Midbrain (tissue), 1 donor: Measurements from ENCODE around the gene SCN3A.

Experiments used
- DNase-seq: peaks from one replicate; lab custom pipeline; 2025; lab: John Stamatoyannopoulos, UW

The SCN3A gene

GRCh38 chr2:165203689-165204559 is at the start of gene SCN3A:
SCN3A (minus strand) TSS chr2:165204050; CDS start chr2:165176394, 27,656 bp downstream.
- DNase-seq: peak; percentile 41

GRCh38 chr2:165253178-165253577 is 49.3 kb upstream of the SCN3A start:
- no peak for DNase-seq

GRCh38 chr2:165251366-165251765 is 47.5 kb upstream of the SCN3A start:
- no peak for DNase-seq

GRCh38 chr2:165248238-165248637 is 44.4 kb upstream of the SCN3A start:
- DNase-seq: no peak

- no peak for DNase-seq
Observed at GRCh38 chr2:165245081-165245793, 41.4 kb upstream of the SCN3A start.

- no peak for DNase-seq
Observed at GRCh38 chr2:165240916-165241315, 37.1 kb upstream of the SCN3A start.

- DNase-seq: no peak
Observed at GRCh38 chr2:165239856-165240515, 36.1 kb upstream of the SCN3A start.

- peak; percentile 64 for DNase-seq
Observed at GRCh38 chr2:165239230-165239629, 35.4 kb upstream of the SCN3A start, which contains the start of gene SCN2A. SCN2A (plus strand) TSS chr2:165239414; CDS start chr2:165295824, 56,410 bp downstream.

GRCh38 chr2:165238295-165238694 is 34.4 kb upstream of the SCN3A start:
- DNase-seq: no peak

- DNase-seq: no peak
Observed at GRCh38 chr2:165237056-165237455, 33.2 kb upstream of the SCN3A start.

- no peak for DNase-seq
Observed at GRCh38 chr2:165227571-165227970, 23.7 kb upstream of the SCN3A start.

- no peak for DNase-seq
Observed at GRCh38 chr2:165224941-165225340, 21.1 kb upstream of the SCN3A start.

- no peak for DNase-seq
Observed at GRCh38 chr2:165219481-165219880, 15.6 kb upstream of the SCN3A start.

- DNase-seq: no peak
Observed at GRCh38 chr2:165214093-165214492, 10.2 kb upstream of the SCN3A start.

- DNase-seq: no peak
Observed at GRCh38 chr2:165208094-165208493, 4.2 kb upstream of the SCN3A start.

GRCh38 chr2:165205865-165206264 is 2.0 kb upstream of the SCN3A start:
- DNase-seq: no peak

- no peak for DNase-seq
Observed at GRCh38 chr2:165202239-165202638, 1.6 kb downstream of the SCN3A start.

- DNase-seq: no peak
Observed at GRCh38 chr2:165198181-165198580, 5.7 kb downstream of the SCN3A start.

- DNase-seq: no peak
Observed at GRCh38 chr2:165197346-165197745, 6.5 kb downstream of the SCN3A start.

- no peak for DNase-seq
Observed at GRCh38 chr2:165196411-165196810, 7.4 kb downstream of the SCN3A start.

- DNase-seq: no peak
Observed at GRCh38 chr2:165193178-165193777, 10.6 kb downstream of the SCN3A start.

- DNase-seq: no peak
Observed at GRCh38 chr2:165192729-165193128, 11.1 kb downstream of the SCN3A start.
